GM21381 (cell line): ENCODE data around the gene PPP1R37.
"Not testable (repeated sequence)": the region's sequence is repeated elsewhere in the genome, so short reads cannot be mapped to it uniquely, and the experiment has no call there.

ENCODE experiments used
- ATAC-seq: cut with Tn5 transposase; IDR thresholded peaks from one replicate; pipeline ENCODE4 v1.9.1; 2021; ENCODE audit warnings: mild to moderate bottlenecking, moderate library complexity; ENCODE audit not compliant: unreplicated experiment

Gene PPP1R37

GRCh38 chr19:45094707-45095106 is 1.7 kb downstream of the PPP1R37 start:
- ATAC-seq: no peak

- no peak for ATAC-seq
Measured at GRCh38 chr19:45095496-45096413, 2.8 kb downstream of the PPP1R37 start.

- ATAC-seq: no peak
Measured at GRCh38 chr19:45096700-45097099, 3.7 kb downstream of the PPP1R37 start.

- no peak for ATAC-seq
Measured at GRCh38 chr19:45097450-45097775, 4.4 kb downstream of the PPP1R37 start.

GRCh38 chr19:45097776-45098520 is 5.0 kb downstream of the PPP1R37 start:
- ATAC-seq: no peak

GRCh38 chr19:45098521-45099466 is 5.8 kb downstream of the PPP1R37 start:
- no peak for ATAC-seq

GRCh38 chr19:45099467-45100191 is 6.7 kb downstream of the PPP1R37 start:
- ATAC-seq: no peak

- no peak for ATAC-seq
Measured at GRCh38 chr19:45100201-45100600, 7.2 kb downstream of the PPP1R37 start.

- no peak for ATAC-seq
Measured at GRCh38 chr19:45100846-45101252, 7.9 kb downstream of the PPP1R37 start.

GRCh38 chr19:45101806-45102205 is 8.8 kb downstream of the PPP1R37 start:
- no peak for ATAC-seq

GRCh38 chr19:45102481-45102880 is 9.5 kb downstream of the PPP1R37 start:
- no peak for ATAC-seq

GRCh38 chr19:45103156-45103507 is 10.2 kb downstream of the PPP1R37 start:
- no peak for ATAC-seq

GRCh38 chr19:45103508-45104319 is 10.7 kb downstream of the PPP1R37 start:
- ATAC-seq: no peak

- no peak for ATAC-seq
Measured at GRCh38 chr19:45104658-45105349, 11.8 kb downstream of the PPP1R37 start.

- not testable (repeated sequence) for ATAC-seq
Measured at GRCh38 chr19:45106363-45106762, 13.4 kb downstream of the PPP1R37 start.

GRCh38 chr19:45107621-45108150 is 14.7 kb downstream of the PPP1R37 start:
- ATAC-seq: no peak

- no peak for ATAC-seq
Measured at GRCh38 chr19:45110851-45111266, 17.9 kb downstream of the PPP1R37 start.

- no peak for ATAC-seq
Measured at GRCh38 chr19:45112111-45112827, 19.3 kb downstream of the PPP1R37 start.
